Fibroblast of lung (primary cell): Measurements from ENCODE around the gene PALMD. TPM values are rescaled to one million over a fixed set of nuclear protein-coding genes. Genes with fewer than 3 reads are reported as not detected.

Experiments
- DNase-seq, 2 donors: peaks; one replicate each; pipeline versions ENCODE4 v3.0.0 to v3.0.0-alpha.2; 2010; ENCODE audit warnings: low read depth in 2 of 2
- H2AFZ ChIP-seq: 2 replicates; pipeline ENCODE4 v1.5.1; 2012; ENCODE audit warnings: low read length, control low read depth, inconsistent platforms
- H3K27ac ChIP-seq: 2 replicates; pipeline ENCODE4 v1.5.1; 2011; ENCODE audit warnings: low read length, control low read depth; ENCODE audit not compliant: insufficient read depth
- H3K27me3 ChIP-seq: 2 replicates; pipeline ENCODE4 v1.5.1; 2011; ENCODE audit warnings: mild to moderate bottlenecking, low read length; ENCODE audit not compliant: control insufficient read depth, insufficient read depth
- H3K36me3 ChIP-seq: 2 replicates; pipeline ENCODE4 v1.5.1; 2011; ENCODE audit warnings: low read length; ENCODE audit not compliant: control insufficient read depth, insufficient read depth
- H3K4me1 ChIP-seq: 2 replicates; pipeline ENCODE4 v1.5.1; 2011; ENCODE audit warnings: low read length; ENCODE audit not compliant: control insufficient read depth, insufficient read depth; ENCODE audit errors: extremely low read depth
- H3K4me2 ChIP-seq: 2 replicates; pipeline ENCODE4 v1.5.1; 2011; ENCODE audit warnings: low read length, control low read depth; ENCODE audit not compliant: insufficient read depth; ENCODE audit errors: extremely low read depth
- H3K4me3 ChIP-seq, 4 experiments: fragments of 200-600 bp in 1 of 4; sonication (generic) in 1 of 4; replicated peaks in 1 of 4; 2 replicates each; pipeline ENCODE4 v1.5.1; 2011 to 2016; ENCODE audit warnings: low read length in 4 of 4, low read depth in 3 of 4, mild to moderate bottlenecking in 3 of 4, control low read depth in 2 of 4, inconsistent platforms in 1 of 4, mixed read lengths in 1 of 4; ENCODE audit not compliant: insufficient read depth in 1 of 4; ENCODE audit errors: control extremely low read depth in 1 of 4
- H3K79me2 ChIP-seq: 2 replicates; pipeline ENCODE4 v1.5.1; 2012; ENCODE audit warnings: mild to moderate bottlenecking, low read length, inconsistent platforms; ENCODE audit not compliant: control insufficient read depth, insufficient read depth
- H3K9ac ChIP-seq: 2 replicates; pipeline ENCODE4 v1.5.1; 2011; ENCODE audit warnings: mild to moderate bottlenecking, low read length, control low read depth; ENCODE audit not compliant: insufficient read depth
- H3K9me3 ChIP-seq: 2 replicates; pipeline ENCODE4 v1.5.1; 2012; ENCODE audit warnings: low read depth, low read length; ENCODE audit not compliant: control insufficient read depth, insufficient read depth
- H4K20me1 ChIP-seq: 2 replicates; pipeline ENCODE4 v1.5.1; 2011; ENCODE audit warnings: low read length; ENCODE audit not compliant: control insufficient read depth, insufficient read depth; ENCODE audit errors: extremely low read depth
- EZH2 ChIP-seq: IDR thresholded peaks from 2 replicates; pipeline ENCODE4 v1.5.1; 2012; ENCODE audit warnings: low read length, control low read depth, mild to moderate bottlenecking; ENCODE audit errors: missing control alignments
- polyA plus RNA-seq, 2 donors: library from polyadenylated mRNA; depleted of rRNA in 1 of 2; stranded (reverse) in 1 of 2; unstranded in 1 of 2; fragments of >200 nt; gene quantifications; 2 replicates each; pipeline ENCODE4 v1.2.1, GENCODE V29; 2011 to 2012; ENCODE audit warnings: missing spikeins in 1 of 2
- total RNA-seq: library from RNA; depleted of rRNA; stranded (reverse); fragments of >200 nt; gene quantifications from 2 replicates; pipeline ENCODE4 v1.2.1, GENCODE V29; 2014
- TF ChIP-seq, protein P1 (sequence below), 2 donors: IDR thresholded peaks in 1 of 2; conservative IDR thresholded peaks in 1 of 2; 1 replicate in 1 of 2; 2 replicates in 1 of 2; pipeline ENCODE4 v1.5.1; 2011 to 2012; ENCODE audit warnings: low read length in 2 of 2, control low read depth in 1 of 2, inconsistent platforms in 1 of 2, low read depth in 1 of 2, mild to moderate bottlenecking in 1 of 2

The PALMD gene
- total and polyA plus RNA-seq, 2 donors (not counting 1 experiment from before 2014, with no cell fraction given), result 1.5 to 31.0 TPM

DNA sequence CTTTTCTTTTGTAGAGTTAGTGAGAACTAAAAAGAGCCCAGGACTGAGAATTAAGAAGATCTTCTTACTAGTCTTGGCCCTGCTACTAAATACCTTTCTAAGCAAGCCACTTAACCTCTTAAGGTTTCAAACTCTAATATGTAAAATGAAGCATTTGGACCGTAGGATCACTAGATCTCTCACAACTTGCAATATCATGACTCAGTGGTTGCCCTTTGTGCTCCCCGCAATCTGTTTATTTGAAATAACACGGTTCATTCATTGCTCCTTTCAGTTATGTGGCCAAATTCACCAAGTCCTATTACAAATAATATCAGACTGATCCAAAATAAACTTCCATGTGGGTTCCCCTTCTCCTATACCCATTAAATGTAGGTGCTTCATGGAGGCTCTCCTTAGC, 10.8 kb downstream of the PALMD start:
- Histone ChIP-seq H4K20me1 (no peaks in the 10 kb centered on the region), H3K4me1 (peaks cover 11% of the 10 kb centered on the region), H3K4me3 (no peak overlapping the region), H2AFZ (no peak overlapping the region), H3K27ac (no peak overlapping the region), H3K9me3 (no peaks in the 10 kb centered on the region), H3K36me3 (no peaks in the 10 kb centered on the region), H3K9ac (no peak overlapping the region), H3K4me2 (no peak overlapping the region), H3K27me3 (no peaks in the 10 kb centered on the region), H3K79me2 (no peaks in the 10 kb centered on the region)
- TF ChIP-seq, protein P1, sequence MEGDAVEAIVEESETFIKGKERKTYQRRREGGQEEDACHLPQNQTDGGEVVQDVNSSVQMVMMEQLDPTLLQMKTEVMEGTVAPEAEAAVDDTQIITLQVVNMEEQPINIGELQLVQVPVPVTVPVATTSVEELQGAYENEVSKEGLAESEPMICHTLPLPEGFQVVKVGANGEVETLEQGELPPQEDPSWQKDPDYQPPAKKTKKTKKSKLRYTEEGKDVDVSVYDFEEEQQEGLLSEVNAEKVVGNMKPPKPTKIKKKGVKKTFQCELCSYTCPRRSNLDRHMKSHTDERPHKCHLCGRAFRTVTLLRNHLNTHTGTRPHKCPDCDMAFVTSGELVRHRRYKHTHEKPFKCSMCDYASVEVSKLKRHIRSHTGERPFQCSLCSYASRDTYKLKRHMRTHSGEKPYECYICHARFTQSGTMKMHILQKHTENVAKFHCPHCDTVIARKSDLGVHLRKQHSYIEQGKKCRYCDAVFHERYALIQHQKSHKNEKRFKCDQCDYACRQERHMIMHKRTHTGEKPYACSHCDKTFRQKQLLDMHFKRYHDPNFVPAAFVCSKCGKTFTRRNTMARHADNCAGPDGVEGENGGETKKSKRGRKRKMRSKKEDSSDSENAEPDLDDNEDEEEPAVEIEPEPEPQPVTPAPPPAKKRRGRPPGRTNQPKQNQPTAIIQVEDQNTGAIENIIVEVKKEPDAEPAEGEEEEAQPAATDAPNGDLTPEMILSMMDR (conservative IDR thresholded peaks at IDR 0.05 in 1 of 2, IDR thresholded peaks at IDR 0.05 in 1 of 2; ENCODE audit: low read depth in 1 of 2, low read length in 2 of 2), result no peak
- TF ChIP-seq EZH2, result no peak
- DNase-seq, result peak in 1 of 2 donors; percentile 25

DNA sequence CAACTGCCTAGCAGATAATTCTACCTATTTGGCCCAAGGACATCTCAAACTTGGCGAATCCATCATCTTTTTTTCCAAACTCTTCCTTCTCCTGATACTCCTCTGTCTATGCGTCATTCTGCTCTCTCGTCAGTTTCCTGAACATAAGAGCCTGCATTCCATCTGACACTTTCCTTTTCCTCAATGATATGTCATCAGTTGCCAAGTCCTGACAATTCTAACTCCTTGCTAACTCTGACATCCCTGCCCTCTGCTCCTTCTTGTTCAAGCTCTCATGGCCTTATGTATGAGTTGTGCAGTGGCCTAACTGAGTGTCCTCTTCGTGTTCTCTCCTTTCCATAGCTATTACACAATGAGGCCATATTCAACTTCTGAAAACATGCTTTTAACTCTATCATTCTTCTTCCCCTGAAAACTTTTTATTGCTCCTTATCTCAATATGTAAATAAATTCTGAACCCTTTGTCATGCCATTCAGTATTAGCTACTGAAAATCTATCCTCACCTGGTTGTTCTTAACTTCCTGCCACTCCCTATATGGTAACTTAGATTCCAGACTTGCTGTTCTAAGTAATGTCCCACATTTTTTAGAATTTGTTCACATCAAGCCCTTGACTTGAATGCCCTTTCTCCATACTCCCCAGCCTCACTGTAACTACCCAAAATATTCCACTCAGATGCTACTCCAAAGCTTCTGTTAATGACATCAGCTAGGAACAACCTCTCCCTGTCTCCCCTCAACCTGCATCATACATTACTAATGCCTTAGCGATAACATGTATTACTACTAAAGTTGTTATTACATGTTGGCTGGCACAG, 11.5 kb downstream of the PALMD start:
- H3K79me2 ChIP-seq, result no peaks in the 10 kb centered on the region
- no peak overlapping the region for H3K4me2 ChIP-seq
- no peaks in the 10 kb centered on the region for H3K27me3 ChIP-seq
- no peak overlapping the region for H3K9ac ChIP-seq
- no peaks in the 10 kb centered on the region for H3K36me3 ChIP-seq
- H4K20me1 ChIP-seq, result no peaks in the 10 kb centered on the region
- H3K9me3 ChIP-seq, result no peaks in the 10 kb centered on the region
- peak in 1 of 2 donors; percentile 56 for DNase-seq
- no peak overlapping the region for H3K27ac ChIP-seq
- no peak overlapping the region for H3K4me3 ChIP-seq
- H2AFZ ChIP-seq, result no peak overlapping the region
- no peak for TF ChIP-seq EZH2
- TF ChIP-seq, protein P1 (conservative IDR thresholded peaks at IDR 0.05 in 1 of 2, IDR thresholded peaks at IDR 0.05 in 1 of 2; ENCODE audit: low read depth in 1 of 2, low read length in 2 of 2), result no peak
- peaks cover 11% of the 10 kb centered on the region for H3K4me1 ChIP-seq

DNA sequence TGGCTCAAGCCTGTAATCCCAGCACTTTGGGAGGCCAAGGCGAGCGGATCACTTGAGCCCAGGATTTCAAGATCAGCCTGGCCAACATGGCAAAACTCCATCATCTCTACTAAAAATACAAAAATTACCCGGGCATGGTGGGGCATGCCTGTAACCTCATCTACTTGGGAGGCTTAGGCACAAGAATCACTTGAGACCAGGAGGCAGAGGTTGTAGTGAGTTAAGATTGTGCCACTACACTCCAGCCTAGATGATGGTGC, 12.0 kb downstream of the PALMD start:
- H3K79me2 ChIP-seq, result no peaks in the 10 kb centered on the region

More for the DNA sequence above, 12.0 kb downstream of the PALMD start:
- no peaks in the 10 kb centered on the region for H4K20me1 ChIP-seq
- H3K4me1 ChIP-seq, result peaks cover 11% of the 10 kb centered on the region
- no peak overlapping the region for H3K4me2 ChIP-seq
- no peak overlapping the region for H3K27ac ChIP-seq
- no peak overlapping the region for H3K4me3 ChIP-seq
- H3K36me3 ChIP-seq, result no peaks in the 10 kb centered on the region
- H3K27me3 ChIP-seq, result no peaks in the 10 kb centered on the region
- no peak for DNase-seq
- no peaks in the 10 kb centered on the region for H3K9me3 ChIP-seq
- no peak overlapping the region for H3K9ac ChIP-seq
- no peak overlapping the region for H2AFZ ChIP-seq
- no peak for TF ChIP-seq EZH2
- TF ChIP-seq, protein P1 (conservative IDR thresholded peaks at IDR 0.05 in 1 of 2, IDR thresholded peaks at IDR 0.05 in 1 of 2; ENCODE audit: low read depth in 1 of 2, low read length in 2 of 2), result no peak
